Esophagus squamous epithelium (tissue), 5 donors: ENCODE results near the gene ANTXR2. TPM values are rescaled to one million over a fixed set of nuclear protein-coding genes. Genes with fewer than 3 reads are reported as not detected.
A peak's percentile ranks its signal among the peaks of the same experiment; 100 is the strongest.

Experiments
- DNase-seq: peaks from one replicate; lab custom pipeline; 2025; lab: John Stamatoyannopoulos, UW
- H3K27ac ChIP-seq, 4 donors: fragments of 200-600 bp; sonication (generic); one replicate each; pipeline ENCODE4 v1.5.1; 2016 to 2019; ENCODE audit warnings: mild to moderate bottlenecking in 1 of 4
- H3K27me3 ChIP-seq, 4 donors: fragments of 200-600 bp; sonication (generic); 1 replicate in 3 of 4; 2 replicates in 1 of 4; pipeline versions ENCODE4 v1.5.1 to v1.6.0; 2017 to 2021; ENCODE audit warnings: antibody characterized with exemption in 1 of 4
- H3K36me3 ChIP-seq, 3 donors: fragments of 200-600 bp; sonication (generic); one replicate each; pipeline ENCODE4 v1.5.1; 2016 to 2019
- H3K4me1 ChIP-seq, 3 donors: fragments of 200-600 bp; sonication (generic); one replicate each; pipeline ENCODE4 v1.5.1; 2017 to 2019
- H3K4me3 ChIP-seq, 4 donors: fragments of 200-600 bp; sonication (generic); 1 replicate in 3 of 4; 2 replicates in 1 of 4; pipeline ENCODE4 v1.5.1; 2016 to 2019; ENCODE audit warnings: mild to moderate bottlenecking in 2 of 4, moderate library complexity in 1 of 4
- H3K9me3 ChIP-seq, 3 donors: fragments of 200-600 bp; sonication (generic); one replicate each; pipeline ENCODE4 v1.5.1; 2016 to 2019
- POLR2A ChIP-seq, 4 donors: fragments of 450-650 bp; IDR thresholded peaks; one replicate each; pipeline ENCODE4 v1.6.1; 2017; ENCODE audit warnings: antibody characterized with exemption in 4 of 4, mild to moderate bottlenecking in 4 of 4, moderate library complexity in 3 of 4
- WGBS, 2 donors: methylation state at CpG; one replicate each; pipeline ENCODE4 v1.1.5; 2018; 5-methylcytosine and 5-hydroxymethylcytosine counted together
- intact Hi-C: fragments of 100-400 bp; cut with DNase I; formaldehyde crosslinking; loops from one replicate; pipeline ENCODE4 v1.15.0; 2022
- total RNA-seq, 4 donors: library from RNA; depleted of rRNA; stranded (reverse); fragments of >200 nt; gene quantifications; one replicate each; pipeline ENCODE4 v1.1.0, GENCODE V29; 2016
- TF ChIP-seq, protein P1 (sequence below), 6 experiments: fragments of 450-650 bp in 4 of 6; fragments of 200-600 bp in 2 of 6; sonication (generic) in 2 of 6; IDR thresholded peaks; one replicate each; pipeline ENCODE4 v1.5.1; 2016 to 2019; ENCODE audit warnings: antibody characterized with exemption in 6 of 6, mild to moderate bottlenecking in 4 of 6, moderate library complexity in 4 of 6
- donor health status: DM: yes; HTN: yes; CAD: no.

ANTXR2 gene
- total RNA-seq, 4 donors from 2014 or later, result 1.6 to 60.3 (median 21.5) TPM

DNA sequence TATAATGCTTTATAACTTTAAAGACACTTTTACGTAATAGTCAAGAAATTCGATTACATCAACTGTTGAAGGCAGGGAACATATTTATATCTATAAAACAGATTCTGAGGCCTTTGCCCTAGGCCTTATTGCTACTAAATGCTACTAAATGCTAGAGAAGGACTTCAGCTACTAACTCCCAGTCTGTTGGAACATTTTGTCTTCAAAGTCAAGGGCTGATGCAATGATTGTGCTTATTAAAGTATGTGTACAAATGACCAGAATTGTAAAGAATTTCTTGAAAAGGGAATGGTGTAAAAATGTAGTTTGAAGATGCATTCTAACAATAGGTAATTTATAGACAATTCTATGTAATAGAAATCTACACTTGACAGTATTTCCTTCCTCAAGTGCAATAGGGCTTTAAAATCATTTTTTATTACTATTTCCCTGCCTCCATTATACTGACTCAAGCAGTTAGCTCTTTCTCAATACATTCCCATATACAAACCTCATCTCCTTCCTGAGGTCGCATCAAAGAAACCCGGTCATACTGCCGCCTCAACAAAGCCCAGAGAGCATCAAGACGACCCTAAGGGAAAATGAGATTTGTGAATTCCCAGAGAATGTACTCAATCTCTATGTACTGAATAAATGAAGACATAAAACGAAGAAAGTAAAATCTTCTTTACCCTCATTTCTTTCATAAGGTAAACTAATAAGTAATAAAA is 95.7 kb downstream of the ANTXR2 start:
- Histone ChIP-seq H3K4me3 (no peak overlapping the region), H3K27me3 (no peaks in the 10 kb centered on the region), H3K36me3 (peaks cover 0 to 38% (median 0%) of the 10 kb centered on the region in 3 donors), H3K9me3 (no peaks in the 10 kb centered on the region), H3K27ac (no peak overlapping the region), H3K4me1 (no peaks in the 10 kb centered on the region)
- WGBS, 2 donors, result 89 to 94% methylated on average over 7 of the region's 7 CpGs
- TF ChIP-seq, protein P1, sequence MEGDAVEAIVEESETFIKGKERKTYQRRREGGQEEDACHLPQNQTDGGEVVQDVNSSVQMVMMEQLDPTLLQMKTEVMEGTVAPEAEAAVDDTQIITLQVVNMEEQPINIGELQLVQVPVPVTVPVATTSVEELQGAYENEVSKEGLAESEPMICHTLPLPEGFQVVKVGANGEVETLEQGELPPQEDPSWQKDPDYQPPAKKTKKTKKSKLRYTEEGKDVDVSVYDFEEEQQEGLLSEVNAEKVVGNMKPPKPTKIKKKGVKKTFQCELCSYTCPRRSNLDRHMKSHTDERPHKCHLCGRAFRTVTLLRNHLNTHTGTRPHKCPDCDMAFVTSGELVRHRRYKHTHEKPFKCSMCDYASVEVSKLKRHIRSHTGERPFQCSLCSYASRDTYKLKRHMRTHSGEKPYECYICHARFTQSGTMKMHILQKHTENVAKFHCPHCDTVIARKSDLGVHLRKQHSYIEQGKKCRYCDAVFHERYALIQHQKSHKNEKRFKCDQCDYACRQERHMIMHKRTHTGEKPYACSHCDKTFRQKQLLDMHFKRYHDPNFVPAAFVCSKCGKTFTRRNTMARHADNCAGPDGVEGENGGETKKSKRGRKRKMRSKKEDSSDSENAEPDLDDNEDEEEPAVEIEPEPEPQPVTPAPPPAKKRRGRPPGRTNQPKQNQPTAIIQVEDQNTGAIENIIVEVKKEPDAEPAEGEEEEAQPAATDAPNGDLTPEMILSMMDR (IDR thresholded peaks at IDR 0.05), result no peak
- TF ChIP-seq POLR2A (IDR thresholded peaks at IDR 0.05), result no peak
- DNase-seq, result no peak
- intact Hi-C loops, result no loop called here

DNA sequence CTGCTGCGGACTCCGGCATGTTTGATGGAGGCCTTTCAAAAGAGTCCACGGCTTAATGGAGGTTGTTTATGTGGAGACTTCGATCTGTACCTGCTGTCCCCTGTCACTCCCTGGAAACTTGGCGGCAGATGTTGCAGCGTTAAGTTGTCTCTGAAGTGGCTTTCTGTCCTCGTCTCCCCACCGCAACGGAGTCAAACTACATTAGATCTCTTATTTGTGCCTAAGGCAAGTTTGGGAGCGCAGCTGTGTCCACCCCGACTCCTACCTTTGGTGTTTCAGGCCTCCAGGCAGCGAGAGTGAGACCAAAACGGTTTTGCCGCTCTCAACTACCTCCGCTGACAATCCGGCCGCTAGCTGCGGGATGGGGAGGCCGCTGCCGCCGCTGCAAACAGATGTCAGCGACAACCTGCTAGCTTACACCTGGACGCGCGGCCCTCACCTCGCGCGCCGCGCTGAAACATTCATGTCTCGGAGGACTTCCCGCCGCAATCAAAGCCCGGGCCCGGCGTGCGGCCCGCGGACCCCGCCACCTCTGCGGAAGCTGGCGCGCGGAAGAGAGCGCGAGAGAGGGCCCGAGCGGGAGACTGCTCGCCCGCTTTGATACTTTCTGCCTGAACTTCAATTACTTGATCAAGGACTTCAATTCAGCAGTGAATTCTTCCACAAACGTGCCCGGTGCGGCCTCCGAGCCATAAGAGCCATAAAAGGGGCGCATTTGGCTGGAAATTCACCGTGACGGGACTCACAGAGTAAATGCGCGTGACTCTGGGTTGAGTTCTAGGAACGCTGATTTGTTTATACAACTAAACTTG is 108.4 kb downstream of the ANTXR2 start:
- intact Hi-C loops, result no loop called here
- H3K27ac ChIP-seq, result peak overlapping the region in 2 of 4 donors; percentile 3 to 14
- no peak for DNase-seq
- H3K36me3 ChIP-seq, result peaks cover 0 to 11% (median 0%) of the 10 kb centered on the region in 3 donors
- peak overlapping the region; percentile 13 to 32 (median 28) for H3K4me3 ChIP-seq
- H3K27me3 ChIP-seq, result no peaks in the 10 kb centered on the region
- TF ChIP-seq POLR2A (IDR thresholded peaks at IDR 0.05), result no peak
- TF ChIP-seq, protein P1 (IDR thresholded peaks at IDR 0.05), result no peak
- 59 to 72% methylated on average over 18 to 27 of the region's 60 CpGs for WGBS, 2 donors
- H3K4me1 ChIP-seq, result no peaks in the 10 kb centered on the region
- H3K9me3 ChIP-seq, result no peaks in the 10 kb centered on the region

DNA sequence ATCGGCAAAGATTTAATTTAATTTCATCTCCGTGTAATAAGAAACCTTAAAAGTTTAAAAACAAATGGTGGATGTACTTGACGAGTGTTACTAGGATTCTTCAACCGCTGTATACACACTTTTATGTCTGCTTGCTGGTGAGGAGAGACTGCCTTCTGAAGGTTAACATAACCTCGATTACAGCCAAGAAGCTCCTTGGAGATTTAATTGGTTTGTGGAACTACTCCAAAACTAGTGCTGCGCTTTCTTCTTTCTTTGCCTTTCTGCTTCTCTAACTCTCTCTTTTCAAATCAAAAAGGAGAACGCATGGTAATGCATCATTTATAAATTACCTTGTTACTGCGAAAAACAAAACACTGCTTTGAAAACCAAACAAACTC is 109.0 kb downstream of the ANTXR2 start:
- TF ChIP-seq, protein P1 (IDR thresholded peaks at IDR 0.05), result no peak
- no peak for TF ChIP-seq POLR2A (IDR thresholded peaks at IDR 0.05)
- Histone ChIP-seq H3K4me3 (no peak overlapping the region), H3K9me3 (no peaks in the 10 kb centered on the region), H3K27me3 (no peaks in the 10 kb centered on the region), H3K36me3 (peaks cover 0 to 11% (median 0%) of the 10 kb centered on the region in 3 donors), H3K4me1 (no peaks in the 10 kb centered on the region), H3K27ac (no peak overlapping the region)
- intact Hi-C loops, result no loop called here
- no peak for DNase-seq
- 79 to 90% methylated on average over 8 of the region's 8 CpGs for WGBS, 2 donors

DNA sequence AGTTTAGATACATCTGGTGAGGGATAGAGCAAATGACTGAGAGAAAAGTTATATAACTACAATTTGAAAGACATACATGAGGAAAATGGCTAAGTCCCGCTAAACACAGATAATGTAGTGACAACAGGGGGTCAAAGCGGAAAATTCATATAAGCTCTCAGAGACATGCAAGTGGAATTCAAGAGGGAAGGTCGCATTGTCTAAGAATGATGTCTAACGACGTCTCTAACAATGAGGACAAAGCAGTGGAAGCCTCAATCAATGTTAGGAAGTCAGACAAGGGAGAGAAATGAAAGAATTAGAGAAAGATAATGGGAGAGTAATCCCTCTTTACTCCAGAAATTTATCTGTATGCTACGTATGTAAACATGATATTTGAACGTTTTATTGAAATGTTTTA is 113.4 kb downstream of the ANTXR2 start:
- intact Hi-C loops, result no loop called here
- H3K27ac ChIP-seq, result no peak overlapping the region
- DNase-seq, result no peak
- H3K27me3 ChIP-seq, result no peaks in the 10 kb centered on the region
- H3K4me1 ChIP-seq, result no peaks in the 10 kb centered on the region
- WGBS, 2 donors, result 86 to 91% methylated on average over 7 of the region's 7 CpGs
- no peaks in the 10 kb centered on the region for H3K9me3 ChIP-seq
- TF ChIP-seq, protein P1 (IDR thresholded peaks at IDR 0.05), result no peak
- TF ChIP-seq POLR2A (IDR thresholded peaks at IDR 0.05), result no peak
- no peak overlapping the region for H3K4me3 ChIP-seq
- H3K36me3 ChIP-seq, result peaks cover 0 to 6% (median 0%) of the 10 kb centered on the region in 3 donors
